Adrenal gland (tissue), 12 donors: ENCODE measurements around the gene GPC1. TPM values are rescaled to one million over a fixed set of nuclear protein-coding genes. Genes with fewer than 3 reads are reported as not detected.

Experiments
- DNase-seq, 7 donors: peaks; one replicate each; pipeline ENCODE4 v3.0.0-alpha.2; 2019 to 2020
- H3K27ac ChIP-seq, 5 donors: fragments of 200-600 bp; sonication (generic) in 4 of 5; 1 replicate in 3 of 5; 2 replicates in 2 of 5; pipeline versions ENCODE4 v1.5.1 to v1.8.0; 2016 to 2020; ENCODE audit warnings: mild to moderate bottlenecking in 1 of 5
- H3K27me3 ChIP-seq: fragments of 200-600 bp; 2 replicates; pipeline ENCODE4 v1.8.0; 2021
- H3K36me3 ChIP-seq, 2 donors: fragments of 200-600 bp; replicated peaks in 1 of 2; 1 replicate in 1 of 2; 2 replicates in 1 of 2; pipeline versions ENCODE4 v1.5.1 to v1.8.0; 2018 to 2022
- H3K4me1 ChIP-seq, 2 donors: fragments of 200-600 bp; replicated peaks in 1 of 2; 1 replicate in 1 of 2; 2 replicates in 1 of 2; pipeline versions ENCODE4 v1.5.1 to v1.8.0; 2018 to 2021
- H3K4me3 ChIP-seq, 4 donors: fragments of 200-600 bp; sonication (generic) in 3 of 4; one replicate each; pipeline ENCODE4 v1.5.1; 2016 to 2018
- H3K9me3 ChIP-seq, 3 donors: fragments of 200-600 bp; sonication (generic) in 1 of 3; replicated peaks in 1 of 3; 1 replicate in 2 of 3; 2 replicates in 1 of 3; pipeline versions ENCODE4 v1.5.1 to v1.8.0; 2016 to 2021
- CTCF ChIP-seq, 6 experiments: fragments of 450-650 bp in 4 of 6; fragments of 200-600 bp in 2 of 6; sonication (generic) in 1 of 6; IDR thresholded peaks; 1 replicate in 5 of 6; 2 replicates in 1 of 6; pipeline versions ENCODE4 v1.5.1 to v1.8.0; 2016 to 2021; ENCODE audit warnings: antibody characterized with exemption in 6 of 6, mild to moderate bottlenecking in 2 of 6, moderate library complexity in 1 of 6
- POLR2A ChIP-seq, 2 donors: fragments of 450-650 bp; IDR thresholded peaks; one replicate each; pipeline ENCODE4 v1.6.1; 2017; ENCODE audit warnings: antibody characterized with exemption in 2 of 2, mild to moderate bottlenecking in 2 of 2, moderate library complexity in 1 of 2
- WGBS, 4 donors: extraction: QIAGEN DNeasy Blood & Tissue Kit in 2 of 4; methylation state at CpG; one replicate each; pipeline versions ENCODE4 v1.1.5 to v1.1.7; 2013 to 2017; 5-methylcytosine and 5-hydroxymethylcytosine counted together
- intact Hi-C, 2 donors: fragments of 100-400 bp; cut with DNase I; formaldehyde crosslinking; loops; one replicate each; pipeline versions ENCODE4 v1.14.1 to v1.15.0; 2022 to 2023
- polyA plus RNA-seq, 3 donors: library from polyadenylated mRNA; stranded (reverse); fragments of 200-250 nt in 2 of 3; fragments of 350-450 nt in 1 of 3; fragmentation: Illumina TruSeq in 1 of 3; extraction: RNeasy Lipid Tissue Mini Kit (QIAGEN cat#74804) in 1 of 3; gene quantifications; one replicate each; pipeline ENCODE4 v1.2.3, GENCODE V29; 2013 to 2014
- total RNA-seq, 9 donors: library from RNA; depleted of rRNA in 4 of 9; stranded (reverse); fragments of >200 nt in 4 of 9; fragments of 120-200 nt in 1 of 9; fragmentation: NEBNext Ultra II Directional in 1 of 9; extraction: Animal tissue kit (Norgen Biotek cat#: 25700) in 1 of 9; gene quantifications; one replicate each; pipeline versions ENCODE4 v1.1.0 to v1.2.4, GENCODE V29; 2013 to 2023
- donor health status: healthy with polysubstance abuse.
- donor health status: Bipolar disorder and iron deficiency.
- donor health status: DM: yes; HTN: yes; CAD: no.
- donor health status: DM: no; HTN: no; CAD: no.
- donor health status: DM: no; HTN: no; CAD: no.
- donor health status: DM: yes; HTN: yes; CAD: no.

Gene GPC1
- total and polyA plus RNA-seq, 12 donors: 11.8 to 202 (median 132) TPM

GRCh38 chr2:240453461-240454105, 18.1 kb downstream of the GPC1 start:
- no peak for TF ChIP-seq CTCF (IDR thresholded peaks at IDR 0.05)
- no peak for TF ChIP-seq POLR2A (IDR thresholded peaks at IDR 0.05)
- WGBS, 4 donors: 8 to 34% (median 12%) methylated on average over 9 to 81 of the region's 81 CpGs
- peak in 2 of 7 donors; percentile 11 to 15 for DNase-seq
- intact Hi-C loops: no loop called here
- H3K27me3 ChIP-seq: no peaks in the 10 kb centered on the region
- no peaks in the 10 kb centered on the region for H3K36me3 ChIP-seq
- no peaks in the 10 kb centered on the region for H3K9me3 ChIP-seq
- H3K4me1 ChIP-seq: peaks cover 13 to 28% of the 10 kb centered on the region in 2 donors
- peak overlapping the region in 1 of 4 donors; percentile 72 for H3K4me3 ChIP-seq
- no peak overlapping the region for H3K27ac ChIP-seq

GRCh38 chr2:240454106-240454901, 18.8 kb downstream of the GPC1 start:
- intact Hi-C loops: no loop called here
- no peak for TF ChIP-seq POLR2A (IDR thresholded peaks at IDR 0.05)
- no peak for TF ChIP-seq CTCF (IDR thresholded peaks at IDR 0.05)
- H3K9me3 ChIP-seq: no peaks in the 10 kb centered on the region
- peaks cover 13 to 28% of the 10 kb centered on the region in 2 donors for H3K4me1 ChIP-seq
- no peaks in the 10 kb centered on the region for H3K27me3 ChIP-seq
- H3K27ac ChIP-seq: no peak overlapping the region
- WGBS, 4 donors: 53 to 61% (median 55%) methylated on average over 25 to 35 of the region's 35 CpGs
- H3K4me3 ChIP-seq: no peak overlapping the region
- no peaks in the 10 kb centered on the region for H3K36me3 ChIP-seq
- DNase-seq: peak in 1 of 7 donors; percentile 22

GRCh38 chr2:240455272-240455646, 19.8 kb downstream of the GPC1 start:
- intact Hi-C loops: no loop called here
- TF ChIP-seq POLR2A (IDR thresholded peaks at IDR 0.05) (no peak), CTCF (IDR thresholded peaks at IDR 0.05) (no peak)
- H3K27ac ChIP-seq: no peak overlapping the region
- peak in 1 of 7 donors; percentile 17 for DNase-seq
- no peaks in the 10 kb centered on the region for H3K27me3 ChIP-seq
- WGBS, 4 donors: 32 to 49% (median 36%) methylated on average over 4 to 7 of the region's 7 CpGs
- peaks cover 10 to 26% of the 10 kb centered on the region in 2 donors for H3K4me1 ChIP-seq
- H3K4me3 ChIP-seq: no peak overlapping the region
- H3K36me3 ChIP-seq: no peaks in the 10 kb centered on the region
- no peaks in the 10 kb centered on the region for H3K9me3 ChIP-seq

GRCh38 chr2:240455647-240456446, 20.4 kb downstream of the GPC1 start:
- 57 to 60% (median 58%) methylated on average over 7 to 55 of the region's 55 CpGs for WGBS, 4 donors
- Histone ChIP-seq H3K27me3 (no peaks in the 10 kb centered on the region), H3K36me3 (no peaks in the 10 kb centered on the region), H3K4me3 (no peak overlapping the region), H3K27ac (peak overlapping the region in 1 of 5 donors; percentile 34), H3K9me3 (no peaks in the 10 kb centered on the region), H3K4me1 (peaks cover 10 to 23% of the 10 kb centered on the region in 2 donors)
- peak in 1 of 7 donors; percentile 21 for DNase-seq
- TF ChIP-seq CTCF (IDR thresholded peaks at IDR 0.05) (no peak), POLR2A (IDR thresholded peaks at IDR 0.05) (no peak)
- intact Hi-C loops: no loop called here
